ENCODE data around the gene SEC24D.

SEC24D gene

GRCh38 chr4:118756429-118756828, 79.5 kb downstream of the SEC24D start:
- TF ChIP-seq, protein P1, sequence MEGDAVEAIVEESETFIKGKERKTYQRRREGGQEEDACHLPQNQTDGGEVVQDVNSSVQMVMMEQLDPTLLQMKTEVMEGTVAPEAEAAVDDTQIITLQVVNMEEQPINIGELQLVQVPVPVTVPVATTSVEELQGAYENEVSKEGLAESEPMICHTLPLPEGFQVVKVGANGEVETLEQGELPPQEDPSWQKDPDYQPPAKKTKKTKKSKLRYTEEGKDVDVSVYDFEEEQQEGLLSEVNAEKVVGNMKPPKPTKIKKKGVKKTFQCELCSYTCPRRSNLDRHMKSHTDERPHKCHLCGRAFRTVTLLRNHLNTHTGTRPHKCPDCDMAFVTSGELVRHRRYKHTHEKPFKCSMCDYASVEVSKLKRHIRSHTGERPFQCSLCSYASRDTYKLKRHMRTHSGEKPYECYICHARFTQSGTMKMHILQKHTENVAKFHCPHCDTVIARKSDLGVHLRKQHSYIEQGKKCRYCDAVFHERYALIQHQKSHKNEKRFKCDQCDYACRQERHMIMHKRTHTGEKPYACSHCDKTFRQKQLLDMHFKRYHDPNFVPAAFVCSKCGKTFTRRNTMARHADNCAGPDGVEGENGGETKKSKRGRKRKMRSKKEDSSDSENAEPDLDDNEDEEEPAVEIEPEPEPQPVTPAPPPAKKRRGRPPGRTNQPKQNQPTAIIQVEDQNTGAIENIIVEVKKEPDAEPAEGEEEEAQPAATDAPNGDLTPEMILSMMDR (IDR thresholded peaks at IDR 0.05; ENCODE audit: low read depth, low read length): no peak
- H3K4me3 ChIP-seq (ENCODE audit: low read depth, low read length): no peak overlapping the region

- no peak overlapping the region for H3K4me3 ChIP-seq (ENCODE audit: low read depth, low read length)
- TF ChIP-seq, protein P1 (IDR thresholded peaks at IDR 0.05; ENCODE audit: low read depth, low read length): no peak
Observed at GRCh38 chr4:118755438-118756226, 80.3 kb downstream of the SEC24D start.

DNA sequence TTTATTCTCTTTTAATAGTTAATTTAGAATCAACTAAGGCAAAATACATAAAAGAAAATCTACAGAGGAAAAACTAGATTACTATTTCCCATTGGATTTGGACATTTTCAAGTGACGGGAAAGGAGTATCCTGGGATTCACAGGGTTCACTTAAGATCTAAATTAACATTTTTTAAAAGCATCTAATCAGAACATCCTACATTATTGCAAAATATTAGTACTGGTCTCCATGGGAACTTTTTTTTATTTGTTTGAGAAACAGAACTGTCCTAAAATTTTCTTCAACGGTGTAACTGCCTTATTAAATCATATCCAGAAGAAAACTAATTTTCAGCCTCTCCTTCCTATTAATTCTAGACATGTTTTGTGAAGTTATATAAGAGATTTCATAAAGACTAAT, 81.0 kb downstream of the SEC24D start:
- TF ChIP-seq, protein P1 (IDR thresholded peaks at IDR 0.05; ENCODE audit: low read depth, low read length): no peak
- H3K4me3 ChIP-seq (ENCODE audit: low read depth, low read length): no peak overlapping the region

DNA sequence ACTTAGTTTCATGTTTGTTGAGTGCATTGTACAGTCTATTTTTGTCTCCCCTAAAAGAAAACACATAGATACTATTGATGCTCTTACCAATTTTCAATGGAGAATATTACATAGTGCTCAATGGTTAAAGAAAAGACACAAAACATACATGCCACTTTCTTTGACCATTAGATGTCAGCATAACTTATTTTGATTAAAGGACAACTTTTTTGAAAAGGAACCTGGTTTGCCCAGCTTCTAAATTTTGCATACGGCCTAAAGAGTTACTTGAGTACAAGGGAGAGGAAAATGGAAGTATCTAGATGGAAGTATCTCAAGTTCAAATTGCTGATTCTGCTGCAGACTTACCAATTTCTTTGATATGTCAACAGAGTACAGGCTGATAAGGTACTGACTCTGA, 82.2 kb downstream of the SEC24D start:
- H3K4me3 ChIP-seq (ENCODE audit: low read depth, low read length): no peak overlapping the region
- TF ChIP-seq, protein P1 (IDR thresholded peaks at IDR 0.05; ENCODE audit: low read depth, low read length): no peak

- no peak overlapping the region for H3K4me3 ChIP-seq (ENCODE audit: low read depth, low read length)
- TF ChIP-seq, protein P1 (IDR thresholded peaks at IDR 0.05; ENCODE audit: low read depth, low read length): no peak
Observed at GRCh38 chr4:118753096-118753495, 82.8 kb downstream of the SEC24D start.

- TF ChIP-seq, protein P1 (IDR thresholded peaks at IDR 0.05; ENCODE audit: low read depth, low read length): no peak
Observed at GRCh38 chr4:118752551-118752950, 83.4 kb downstream of the SEC24D start.

DNA sequence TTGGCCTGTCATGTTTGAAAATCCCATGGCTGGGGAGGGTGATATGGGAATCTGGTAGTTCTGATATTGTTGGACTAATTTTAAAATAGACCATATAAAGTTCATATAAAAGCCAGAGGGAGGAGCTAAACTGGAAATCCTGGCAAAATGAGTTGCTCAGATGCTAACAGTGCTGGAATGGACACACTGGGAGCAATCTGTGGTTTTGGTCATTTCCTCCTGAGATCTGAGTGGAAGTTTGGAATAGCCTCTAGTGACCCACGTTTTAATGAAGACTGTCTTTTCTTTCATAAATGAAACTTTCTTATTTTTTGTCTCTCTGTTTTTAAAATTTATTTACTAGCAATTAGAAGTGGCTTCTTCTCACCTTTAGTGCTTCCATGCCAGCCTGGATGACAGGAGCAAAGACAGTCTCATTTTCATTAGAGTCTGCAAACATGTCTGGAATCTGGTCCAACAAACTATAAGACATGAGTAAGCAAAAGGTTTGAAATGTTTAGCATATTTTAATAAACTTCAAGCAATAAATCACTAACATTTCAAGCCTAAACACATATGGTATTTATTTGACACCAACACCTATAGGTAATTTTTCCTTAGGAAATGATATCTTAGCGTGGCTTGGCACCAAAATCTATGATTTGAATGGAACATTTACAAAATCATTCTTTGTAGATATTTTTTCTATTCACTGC, 84.2 kb downstream of the SEC24D start:
- TF ChIP-seq, protein P1 (IDR thresholded peaks at IDR 0.05; ENCODE audit: low read depth, low read length): no peak
- H3K4me3 ChIP-seq (ENCODE audit: low read depth, low read length): no peak overlapping the region

More at GRCh38 chr4:118752551-118752950, 83.4 kb downstream of the SEC24D start:
- no peak overlapping the region for H3K4me3 ChIP-seq (ENCODE audit: low read depth, low read length)
